GM19023 (cell line): ENCODE data around the gene MPV17.
"Not testable (repeated sequence)": the region's sequence is repeated elsewhere in the genome, so short reads cannot be mapped to it uniquely, and the experiment has no call there.

ENCODE experiments used
- ATAC-seq: cut with Tn5 transposase; IDR thresholded peaks from one replicate; pipeline ENCODE4 v1.9.1; 2021; ENCODE audit warnings: mild to moderate bottlenecking, moderate library complexity; ENCODE audit not compliant: unreplicated experiment

Gene MPV17

GRCh38 chr2:27323596-27324285, 844 bp upstream of the MPV17 start:
- no peak for ATAC-seq

GRCh38 chr2:27322301-27322765, 564 bp downstream of the MPV17 start:
- no peak for ATAC-seq

GRCh38 chr2:27320958-27321543, 1.8 kb downstream of the MPV17 start:
- ATAC-seq, result no peak

GRCh38 chr2:27319839-27320238, 3.1 kb downstream of the MPV17 start:
- ATAC-seq, result not testable (repeated sequence)

- ATAC-seq, result no peak
Observed at GRCh38 chr2:27316655-27317412, 6.1 kb downstream of the MPV17 start.

- no peak for ATAC-seq
Observed at GRCh38 chr2:27315122-27315521, 7.8 kb downstream of the MPV17 start.

GRCh38 chr2:27314709-27315108, 8.2 kb downstream of the MPV17 start:
- no peak for ATAC-seq

GRCh38 chr2:27313882-27314645, 8.8 kb downstream of the MPV17 start:
- ATAC-seq, result no peak

- ATAC-seq, result no peak
Observed at GRCh38 chr2:27312152-27312551, 10.7 kb downstream of the MPV17 start.

- no peak for ATAC-seq
Observed at GRCh38 chr2:27309651-27310050, 13.2 kb downstream of the MPV17 start.

GRCh38 chr2:27308359-27308881, 14.5 kb downstream of the MPV17 start, which contains the start of gene UCN:
Gene UCN, minus strand, starts transcription at chr2:27308445. Its CDS starts 550 bp downstream, at chr2:27307895.
- ATAC-seq, result no peak

GRCh38 chr2:27307545-27308358, 15.1 kb downstream of the MPV17 start:
- ATAC-seq, result no peak

- no peak for ATAC-seq
Observed at GRCh38 chr2:27307287-27307544, 15.7 kb downstream of the MPV17 start.

GRCh38 chr2:27306573-27307286, 16.2 kb downstream of the MPV17 start:
- no peak for ATAC-seq

- no peak for ATAC-seq
Observed at GRCh38 chr2:27306136-27306535, 16.8 kb downstream of the MPV17 start.

- ATAC-seq, result no peak
Observed at GRCh38 chr2:27305516-27305915, 17.4 kb downstream of the MPV17 start.

GRCh38 chr2:27304488-27305240, 18.2 kb downstream of the MPV17 start:
- no peak for ATAC-seq

- ATAC-seq, result no peak
Observed at GRCh38 chr2:27303093-27304025, 19.5 kb downstream of the MPV17 start.
